ENCODE measurements around the gene TPCN1. TPM values are rescaled to one million over a fixed set of nuclear protein-coding genes. Genes with fewer than 3 reads are reported as not detected.

TPCN1 gene
- total RNA-seq, 1 donor from 2014 or later, result 34.9 TPM

- no peak for TF ChIP-seq CTCF (IDR thresholded peaks at IDR 0.05; ENCODE audit: insufficient read depth, low read length, poor library complexity, severe bottlenecking)
- Histone ChIP-seq H3K4me3 (ENCODE audit: low read depth, low read length) (no peak overlapping the region), H3K36me3 (ENCODE audit: control insufficient read depth, insufficient read depth, low read length) (peaks cover 5% of the 10 kb centered on the region), H3K27me3 (ENCODE audit: control insufficient read depth, insufficient read depth, low read length) (no peaks in the 10 kb centered on the region)
- DNase-seq (ENCODE audit: low read depth), result no peak
Observed at GRCh38 chr12:113271853-113272561, 50.7 kb downstream of the TPCN1 start.

- Histone ChIP-seq H3K36me3 (ENCODE audit: control insufficient read depth, insufficient read depth, low read length) (peaks cover 5% of the 10 kb centered on the region), H3K27me3 (ENCODE audit: control insufficient read depth, insufficient read depth, low read length) (no peaks in the 10 kb centered on the region), H3K4me3 (ENCODE audit: low read depth, low read length) (no peak overlapping the region)
- no peak for DNase-seq (ENCODE audit: low read depth)
- TF ChIP-seq CTCF (IDR thresholded peaks at IDR 0.05; ENCODE audit: insufficient read depth, low read length, poor library complexity, severe bottlenecking), result no peak
Observed at GRCh38 chr12:113273053-113273725, 51.9 kb downstream of the TPCN1 start.

- DNase-seq (ENCODE audit: low read depth), result no peak
- Histone ChIP-seq H3K4me3 (ENCODE audit: low read depth, low read length) (no peak overlapping the region), H3K36me3 (ENCODE audit: control insufficient read depth, insufficient read depth, low read length) (peaks cover 2% of the 10 kb centered on the region), H3K27me3 (ENCODE audit: control insufficient read depth, insufficient read depth, low read length) (no peaks in the 10 kb centered on the region)
- TF ChIP-seq CTCF (IDR thresholded peaks at IDR 0.05; ENCODE audit: insufficient read depth, low read length, poor library complexity, severe bottlenecking), result no peak
Observed at GRCh38 chr12:113274848-113275247, 53.6 kb downstream of the TPCN1 start.

- no peaks in the 10 kb centered on the region for H3K27me3 ChIP-seq (ENCODE audit: control insufficient read depth, insufficient read depth, low read length)
- no peak for TF ChIP-seq CTCF (IDR thresholded peaks at IDR 0.05; ENCODE audit: insufficient read depth, low read length, poor library complexity, severe bottlenecking)
- H3K4me3 ChIP-seq (ENCODE audit: low read depth, low read length), result no peak overlapping the region
- DNase-seq (ENCODE audit: low read depth), result no peak
- H3K36me3 ChIP-seq (ENCODE audit: control insufficient read depth, insufficient read depth, low read length), result peaks cover 2% of the 10 kb centered on the region
Observed at GRCh38 chr12:113276306-113276705, 55.0 kb downstream of the TPCN1 start.

GRCh38 chr12:113276946-113277500 is 55.8 kb downstream of the TPCN1 start:
- no peak for TF ChIP-seq CTCF (IDR thresholded peaks at IDR 0.05; ENCODE audit: insufficient read depth, low read length, poor library complexity, severe bottlenecking)
- no peak for DNase-seq (ENCODE audit: low read depth)
- Histone ChIP-seq H3K27me3 (ENCODE audit: control insufficient read depth, insufficient read depth, low read length) (no peaks in the 10 kb centered on the region), H3K4me3 (ENCODE audit: low read depth, low read length) (no peak overlapping the region), H3K36me3 (ENCODE audit: control insufficient read depth, insufficient read depth, low read length) (peaks cover 2% of the 10 kb centered on the region)
